Measurements from ENCODE around the gene EPC2.
"Not testable (repeated sequence)": the region's sequence is repeated elsewhere in the genome, so short reads cannot be mapped to it uniquely, and the experiment has no call there.

Gene EPC2

GRCh38 chr2:148737742-148738141 is 93.2 kb downstream of the EPC2 start:
- no peak for DNase-seq

- no peak for DNase-seq
Observed at GRCh38 chr2:148739454-148740105, 95.0 kb downstream of the EPC2 start.

DNA sequence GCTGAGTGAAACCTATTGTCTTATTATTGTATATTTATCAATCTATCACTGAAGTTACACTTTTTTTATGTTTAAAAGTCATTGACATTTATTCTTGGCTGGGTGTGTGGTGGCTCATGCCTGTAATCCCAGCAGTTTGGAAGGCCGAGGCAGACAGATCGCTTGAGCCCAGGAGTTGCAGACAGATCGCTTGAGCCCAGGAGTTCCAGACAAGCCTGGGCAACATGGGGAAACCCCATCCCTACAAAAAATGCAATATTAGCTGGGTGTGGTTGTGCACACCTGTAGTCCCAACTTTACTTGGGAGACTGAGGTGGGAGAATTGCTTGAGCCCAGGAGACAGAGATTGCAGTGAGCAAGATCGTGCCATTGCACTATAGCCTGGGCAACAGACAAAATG is 97.8 kb downstream of the EPC2 start:
- DNase-seq = no peak

- DNase-seq = no peak
Observed at GRCh38 chr2:148745151-148745851, 100.8 kb downstream of the EPC2 start.

GRCh38 chr2:148746973-148747372 is 102.4 kb downstream of the EPC2 start:
- no peak for DNase-seq

GRCh38 chr2:148751907-148752306 is 107.4 kb downstream of the EPC2 start:
- DNase-seq = no peak

DNA sequence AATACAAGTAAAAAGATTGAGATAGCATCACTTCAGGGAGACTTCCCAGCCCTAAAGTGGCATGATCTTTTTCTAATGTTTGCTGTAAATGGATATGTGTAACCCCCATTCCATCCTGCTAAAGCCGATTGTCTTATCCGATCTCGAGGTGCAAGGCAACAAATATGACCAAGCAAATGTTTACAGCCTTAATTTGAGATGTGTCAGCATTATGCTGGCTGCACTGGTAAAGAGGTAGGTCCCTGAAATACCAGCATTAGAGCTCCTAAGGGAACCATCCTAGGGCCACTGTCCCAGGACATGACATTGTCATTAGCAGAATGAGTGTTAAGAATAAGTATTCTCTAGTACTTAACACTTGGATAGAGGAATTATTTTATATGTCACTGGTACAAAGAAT is 108.4 kb downstream of the EPC2 start:
- no peak for DNase-seq

GRCh38 chr2:148754864-148755263 is 110.3 kb downstream of the EPC2 start:
- DNase-seq = no peak

- DNase-seq = no peak
Observed at GRCh38 chr2:148756292-148756975, 111.9 kb downstream of the EPC2 start.

DNA sequence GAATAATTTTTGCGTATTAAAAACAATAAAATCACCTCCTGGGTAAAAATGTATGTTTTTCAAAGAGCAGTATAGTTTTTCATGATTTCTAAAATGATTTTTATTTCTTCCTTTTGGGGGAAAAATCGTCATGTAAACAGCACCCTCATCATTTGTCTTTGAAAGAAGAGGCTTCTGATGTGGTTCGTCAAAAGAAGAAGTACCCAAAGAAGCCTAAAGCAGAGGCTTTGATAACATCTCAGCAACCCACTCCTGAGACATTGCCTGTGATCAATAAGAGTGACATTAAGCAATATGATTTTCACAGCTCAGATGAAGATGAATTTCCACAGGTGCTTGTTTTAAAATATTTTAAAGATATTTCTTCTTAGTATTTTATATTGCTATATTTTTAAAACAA is 120.3 kb downstream of the EPC2 start:
- peak; percentile 21 for DNase-seq

DNA sequence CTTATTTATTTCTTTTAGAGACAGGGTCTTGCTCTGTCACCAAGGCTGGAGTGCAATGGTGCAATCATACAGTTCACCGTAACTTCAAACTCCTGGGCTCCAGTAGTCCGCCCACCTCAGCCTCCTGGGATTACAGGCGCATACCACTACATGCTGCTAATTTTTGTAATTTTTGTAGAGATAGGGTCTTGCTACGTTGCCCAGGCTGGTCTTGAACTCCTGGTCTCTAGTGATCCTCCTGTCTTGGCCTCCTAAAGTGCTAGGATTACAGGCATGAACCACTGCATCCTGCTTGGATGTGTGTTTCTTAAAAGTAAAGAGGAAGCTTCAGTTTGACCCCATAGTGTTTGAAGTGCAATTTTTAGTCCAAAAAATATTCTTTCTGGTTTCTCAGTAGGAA is 125.5 kb downstream of the EPC2 start:
- no peak for DNase-seq

- no peak for DNase-seq
Observed at GRCh38 chr2:148781544-148781943, 137.0 kb downstream of the EPC2 start.

DNA sequence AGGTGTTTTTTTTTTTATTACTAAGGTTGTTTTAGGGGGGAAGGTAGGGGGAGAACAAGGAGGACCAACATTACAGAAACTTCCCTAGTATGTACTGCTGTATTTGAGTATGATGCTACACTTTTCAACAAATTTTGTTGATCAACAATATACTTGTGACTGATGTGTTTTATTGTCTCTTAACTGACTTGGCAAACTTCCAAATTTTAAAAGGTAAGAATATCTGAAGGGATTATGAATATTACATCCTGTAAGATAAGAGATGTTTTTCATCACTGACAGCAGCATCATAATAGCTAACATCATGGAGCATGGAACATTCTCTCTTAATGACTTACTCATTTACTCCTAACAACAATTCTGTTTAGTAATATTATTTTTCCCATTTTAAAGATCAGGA is 144.5 kb downstream of the EPC2 start:
- DNase-seq = no peak

- DNase-seq = not testable (repeated sequence)
Observed at GRCh38 chr2:148790172-148790571, 145.6 kb downstream of the EPC2 start.

DNA sequence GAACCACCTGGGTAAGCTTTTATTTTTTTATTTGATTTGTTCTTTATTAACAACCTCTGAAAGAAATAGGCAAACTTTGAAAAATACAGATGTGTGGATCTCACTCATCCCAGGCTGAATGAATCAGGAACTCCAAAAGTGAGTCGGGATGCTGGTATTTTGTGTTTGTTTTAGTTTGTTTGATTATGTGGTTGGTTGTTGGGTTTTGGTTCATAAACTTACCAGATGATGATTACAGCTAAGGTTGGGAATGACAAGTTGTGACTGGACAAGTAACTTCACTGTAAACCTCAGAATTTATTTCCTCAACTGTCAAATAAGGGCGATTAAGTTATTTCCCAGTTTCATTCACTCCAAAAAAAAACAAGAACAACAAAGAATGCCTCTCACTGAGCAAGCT is 150.0 kb downstream of the EPC2 start:
- no peak for DNase-seq

DNA sequence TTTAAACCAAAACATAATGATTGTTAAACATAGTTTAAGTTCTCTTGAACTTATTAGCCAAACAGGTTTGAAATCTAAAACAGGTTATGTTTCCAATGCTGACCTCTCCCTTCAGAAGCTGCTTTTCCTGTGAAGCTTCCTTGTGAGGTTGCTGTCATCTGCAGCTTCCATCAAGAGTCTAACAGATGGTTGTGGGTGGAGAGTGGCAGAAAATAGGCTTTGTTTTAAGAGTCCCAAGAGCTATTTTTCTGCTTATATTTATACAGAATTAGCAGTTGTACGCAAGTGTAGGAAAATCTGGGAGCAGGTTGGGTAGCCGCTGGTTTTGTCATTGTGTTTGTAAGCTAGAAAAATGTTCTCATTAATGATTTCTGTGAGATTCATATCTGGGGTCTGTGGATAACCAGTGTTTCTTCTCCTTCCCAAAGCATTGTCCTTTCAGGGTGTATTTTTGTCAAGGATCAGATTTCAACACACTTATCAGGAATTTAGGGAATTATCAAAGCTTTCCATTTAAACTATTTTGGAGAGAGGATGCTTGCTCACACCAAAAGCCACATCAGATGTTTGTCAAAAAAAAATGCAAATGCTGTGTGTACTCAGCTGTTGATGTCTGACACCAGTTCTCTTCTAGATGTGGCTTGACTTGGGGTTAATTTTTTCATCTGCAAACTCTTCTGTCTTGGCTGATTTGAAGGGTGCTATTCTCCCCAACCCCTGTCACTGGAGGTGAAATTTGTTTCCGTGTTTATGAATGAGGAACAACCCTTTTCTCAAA is 152.4 kb downstream of the EPC2 start:
- no peak for DNase-seq

DNA sequence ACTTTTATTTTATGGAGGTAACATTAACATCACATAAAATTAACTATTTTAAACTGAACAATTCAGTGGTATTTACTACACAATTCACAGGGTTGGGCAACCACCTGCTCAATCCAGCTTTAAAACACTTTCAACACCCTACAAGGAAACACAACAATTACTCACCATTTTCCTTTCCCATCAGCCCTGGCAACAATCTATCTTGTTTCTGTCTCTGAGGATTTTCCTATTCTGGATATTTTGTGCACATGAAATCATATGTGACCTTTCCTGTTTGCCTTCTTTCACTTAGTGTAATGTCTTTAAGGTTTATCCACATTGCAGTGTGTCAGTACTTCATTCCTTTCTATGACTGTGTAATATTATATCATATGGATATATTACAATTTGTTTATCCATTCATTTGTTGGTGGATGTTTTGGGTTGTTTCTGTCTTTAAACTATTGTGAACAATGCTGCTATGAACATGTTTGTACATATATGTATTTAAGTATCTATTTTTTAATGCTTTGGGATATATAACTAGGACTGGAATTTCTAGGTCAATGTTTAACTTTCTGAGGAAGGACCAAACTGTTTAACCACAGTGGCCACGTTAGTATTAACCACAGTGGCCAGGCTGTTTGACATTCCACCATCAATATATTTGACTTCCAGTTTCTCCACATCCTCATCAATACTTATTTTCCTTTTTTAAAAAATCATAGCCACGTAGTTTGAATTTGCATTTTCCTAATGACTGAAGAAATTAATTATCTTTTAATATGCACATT is 158.1 kb downstream of the EPC2 start:
- DNase-seq = no peak

DNA sequence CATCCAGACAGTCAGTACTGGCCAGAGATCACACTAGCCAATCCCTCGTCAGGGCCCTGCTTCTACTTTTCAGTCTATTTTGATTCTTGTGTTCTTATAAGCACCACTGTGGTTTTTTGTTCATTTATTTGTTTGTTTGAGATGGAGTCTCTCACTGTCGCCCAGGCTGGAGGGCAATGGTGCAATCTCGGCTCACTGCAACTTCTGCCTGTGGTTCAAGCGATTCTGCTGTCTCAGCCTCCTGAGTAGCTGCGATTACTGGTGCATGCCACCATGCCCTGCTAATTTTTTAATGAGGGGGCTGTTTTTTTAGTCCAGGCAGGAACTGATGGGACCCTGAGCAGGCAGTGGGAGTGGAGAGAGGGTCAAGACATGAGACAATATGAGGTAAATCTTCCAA is 165.5 kb downstream of the EPC2 start:
- no peak for DNase-seq

- no peak for DNase-seq
Observed at GRCh38 chr2:148812306-148812705, 167.8 kb downstream of the EPC2 start.

DNA sequence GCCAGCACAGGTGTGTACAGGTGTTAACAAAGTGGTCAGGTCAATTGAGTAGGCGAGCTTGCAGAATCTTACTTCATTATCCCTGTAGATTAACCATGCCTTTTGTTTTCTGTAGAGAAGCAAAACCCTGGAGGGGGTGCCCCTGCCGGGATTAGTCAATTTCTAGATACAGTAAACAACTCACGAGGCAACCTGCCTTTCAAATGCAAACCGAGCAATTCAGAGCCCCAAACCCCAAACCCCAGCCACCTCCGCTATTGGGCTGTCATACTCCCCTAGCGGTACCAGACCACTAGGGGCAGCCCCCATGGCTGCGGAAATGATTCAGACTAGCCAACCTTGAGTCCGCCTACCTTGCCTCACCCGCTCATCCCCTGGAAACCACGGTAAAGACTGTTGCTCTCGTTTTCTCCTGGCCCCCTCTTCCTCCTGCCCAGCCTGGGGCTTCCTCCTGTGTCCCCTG is 169.1 kb downstream of the EPC2 start:
- peak; percentile 71 for DNase-seq

DNA sequence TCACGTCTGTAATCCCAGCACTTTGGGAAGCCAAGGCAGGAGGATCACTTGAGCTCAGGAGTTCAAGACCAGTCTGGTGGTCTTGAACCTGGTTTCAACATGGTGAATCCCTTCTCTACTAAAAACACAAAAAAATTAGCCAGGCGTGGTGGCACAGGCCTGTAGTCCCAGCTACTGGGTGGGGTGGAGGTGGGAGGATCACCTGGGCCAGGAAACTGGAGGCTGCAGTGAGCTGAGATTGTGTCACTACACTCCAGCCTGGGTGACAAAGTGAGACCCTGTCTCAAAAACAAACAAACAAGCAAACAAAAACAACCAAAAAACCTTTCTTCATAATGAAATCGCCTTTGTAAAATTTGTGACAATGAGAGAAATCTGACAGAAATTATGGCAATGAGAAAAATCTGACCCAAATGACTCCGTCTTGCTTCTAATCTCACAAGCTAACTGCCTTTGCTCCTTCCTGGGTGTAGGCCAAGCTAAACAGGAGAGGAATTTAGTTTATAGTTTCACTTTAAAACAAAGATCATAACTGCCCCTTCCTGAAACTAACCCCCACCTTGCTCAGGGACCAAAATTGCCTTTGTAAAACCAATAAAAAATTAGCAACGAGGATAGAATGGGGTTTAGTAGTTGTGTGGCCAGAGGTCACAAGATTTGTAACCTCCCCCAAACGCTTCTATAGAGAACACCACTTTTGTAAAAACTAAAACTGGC is 169.8 kb downstream of the EPC2 start:
- DNase-seq = no peak

Measured in central memory CD4-positive, alpha-beta T cell (primary cell).